Right atrium auricular region (tissue), 2 donors: Measurements from ENCODE around the gene SVOPL. TPM values are rescaled to one million over a fixed set of nuclear protein-coding genes. Genes with fewer than 3 reads are reported as not detected.

Experiments used
- DNase-seq: peaks from one replicate; pipeline ENCODE4 v3.0.0-alpha.2; 2019; ENCODE audit warnings: low spot score
- H3K27ac ChIP-seq, 2 donors: fragments of 200-600 bp; sonication (generic); 1 replicate in 1 of 2; 2 replicates in 1 of 2; pipeline ENCODE4 v1.5.1; 2016 to 2019
- H3K27me3 ChIP-seq, 2 donors: fragments of 200-600 bp; sonication (generic); one replicate each; pipeline versions ENCODE4 v1.5.1 to v1.6.0; 2017 to 2019
- H3K36me3 ChIP-seq: fragments of 200-600 bp; sonication (generic); one replicate; pipeline ENCODE4 v1.5.1; 2016
- H3K4me1 ChIP-seq, 2 donors: fragments of 200-600 bp; sonication (generic); one replicate each; pipeline versions ENCODE4 v1.5.1 to v1.6.0; 2017 to 2019
- H3K4me3 ChIP-seq, 2 donors: fragments of 200-600 bp; sonication (generic); 1 replicate in 1 of 2; 2 replicates in 1 of 2; pipeline ENCODE4 v1.5.1; 2017 to 2019; ENCODE audit warnings: mild to moderate bottlenecking in 1 of 2, moderate library complexity in 1 of 2
- H3K9me3 ChIP-seq, 2 donors: fragments of 200-600 bp; sonication (generic); one replicate each; pipeline ENCODE4 v1.5.1; 2019
- total RNA-seq, 2 donors: library from RNA; depleted of rRNA; stranded (reverse); fragments of >200 nt; gene quantifications; one replicate each; pipeline ENCODE4 v1.1.0, GENCODE V29; 2016
- TF ChIP-seq, protein P1 (sequence below), 2 donors: fragments of 200-600 bp; sonication (generic); IDR thresholded peaks; one replicate each; pipeline ENCODE4 v1.5.1; 2019; ENCODE audit warnings: antibody characterized with exemption in 2 of 2

The SVOPL gene
- total RNA-seq, 2 donors from 2014 or later: not detected

DNA sequence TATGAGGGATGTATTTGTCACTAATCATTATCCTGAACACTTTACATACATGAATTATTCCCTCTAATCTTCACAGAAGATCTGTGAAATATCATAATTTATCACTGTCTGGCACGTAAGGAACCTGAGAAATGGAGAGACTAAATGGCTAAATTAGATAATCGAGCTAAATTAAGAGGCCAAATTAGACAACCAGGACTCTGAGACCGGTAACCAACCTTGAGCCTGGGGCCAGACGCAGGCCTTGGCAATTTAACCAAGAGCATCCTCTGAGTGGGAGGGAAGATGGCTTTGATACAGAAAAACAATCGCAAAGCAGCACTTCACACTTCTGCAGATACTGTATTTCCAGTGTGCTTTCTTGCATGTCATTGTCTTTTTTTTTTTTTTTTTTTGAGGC lies 21.4 kb downstream of the SVOPL start:
- Histone ChIP-seq H3K4me1 (no peaks in the 10 kb centered on the region), H3K27ac (no peak overlapping the region), H3K36me3 (no peaks in the 10 kb centered on the region), H3K4me3 (no peak overlapping the region), H3K9me3 (no peaks in the 10 kb centered on the region), H3K27me3 (no peaks in the 10 kb centered on the region)
- DNase-seq: no peak
- TF ChIP-seq, protein P1, sequence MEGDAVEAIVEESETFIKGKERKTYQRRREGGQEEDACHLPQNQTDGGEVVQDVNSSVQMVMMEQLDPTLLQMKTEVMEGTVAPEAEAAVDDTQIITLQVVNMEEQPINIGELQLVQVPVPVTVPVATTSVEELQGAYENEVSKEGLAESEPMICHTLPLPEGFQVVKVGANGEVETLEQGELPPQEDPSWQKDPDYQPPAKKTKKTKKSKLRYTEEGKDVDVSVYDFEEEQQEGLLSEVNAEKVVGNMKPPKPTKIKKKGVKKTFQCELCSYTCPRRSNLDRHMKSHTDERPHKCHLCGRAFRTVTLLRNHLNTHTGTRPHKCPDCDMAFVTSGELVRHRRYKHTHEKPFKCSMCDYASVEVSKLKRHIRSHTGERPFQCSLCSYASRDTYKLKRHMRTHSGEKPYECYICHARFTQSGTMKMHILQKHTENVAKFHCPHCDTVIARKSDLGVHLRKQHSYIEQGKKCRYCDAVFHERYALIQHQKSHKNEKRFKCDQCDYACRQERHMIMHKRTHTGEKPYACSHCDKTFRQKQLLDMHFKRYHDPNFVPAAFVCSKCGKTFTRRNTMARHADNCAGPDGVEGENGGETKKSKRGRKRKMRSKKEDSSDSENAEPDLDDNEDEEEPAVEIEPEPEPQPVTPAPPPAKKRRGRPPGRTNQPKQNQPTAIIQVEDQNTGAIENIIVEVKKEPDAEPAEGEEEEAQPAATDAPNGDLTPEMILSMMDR (IDR thresholded peaks at IDR 0.05): no peak

DNA sequence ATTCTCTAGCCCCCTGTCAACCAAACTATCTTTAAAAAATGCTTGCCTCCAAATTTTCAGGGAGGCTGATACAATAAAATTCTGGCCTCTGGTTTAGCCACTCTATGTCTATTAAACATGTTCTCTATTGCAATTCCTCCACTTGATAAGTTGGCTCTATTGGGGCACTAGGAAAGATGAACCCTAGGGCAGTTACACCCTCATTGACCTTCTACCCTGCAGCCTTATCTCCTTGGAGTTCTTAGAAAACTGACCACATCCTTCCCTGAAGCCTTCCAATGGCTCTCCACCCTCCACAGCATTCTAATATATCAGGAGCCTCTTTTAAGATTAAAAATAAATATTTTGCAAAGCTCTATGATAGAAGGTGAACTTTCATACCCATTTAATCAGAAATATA lies 30.6 kb downstream of the SVOPL start:
- TF ChIP-seq, protein P1 (IDR thresholded peaks at IDR 0.05): no peak
- Histone ChIP-seq H3K9me3 (no peaks in the 10 kb centered on the region), H3K4me1 (no peaks in the 10 kb centered on the region), H3K36me3 (no peaks in the 10 kb centered on the region), H3K27me3 (no peaks in the 10 kb centered on the region), H3K4me3 (no peak overlapping the region), H3K27ac (no peak overlapping the region)
- no peak for DNase-seq

DNA sequence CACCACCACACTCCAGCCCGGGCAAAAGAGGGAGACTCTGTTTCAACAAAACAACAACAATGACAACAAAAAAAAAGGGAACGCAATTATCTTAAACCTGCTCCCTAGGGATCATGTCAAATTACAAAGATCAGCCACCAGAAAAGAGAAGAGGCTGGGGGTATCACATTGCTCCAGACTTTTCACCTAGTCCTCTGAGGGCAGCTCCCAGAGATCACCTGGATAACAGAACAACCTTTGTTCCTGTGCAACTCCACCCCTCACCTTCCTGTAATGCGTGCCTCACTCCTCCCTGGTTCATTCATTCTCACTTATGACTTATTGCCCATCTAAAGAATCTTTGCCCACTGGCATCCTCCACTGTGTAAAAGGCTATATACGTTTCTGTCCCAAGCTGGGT lies 31.8 kb downstream of the SVOPL start:
- TF ChIP-seq, protein P1 (IDR thresholded peaks at IDR 0.05): no peak
- H3K27me3 ChIP-seq: no peaks in the 10 kb centered on the region
- no peak for DNase-seq

DNA sequence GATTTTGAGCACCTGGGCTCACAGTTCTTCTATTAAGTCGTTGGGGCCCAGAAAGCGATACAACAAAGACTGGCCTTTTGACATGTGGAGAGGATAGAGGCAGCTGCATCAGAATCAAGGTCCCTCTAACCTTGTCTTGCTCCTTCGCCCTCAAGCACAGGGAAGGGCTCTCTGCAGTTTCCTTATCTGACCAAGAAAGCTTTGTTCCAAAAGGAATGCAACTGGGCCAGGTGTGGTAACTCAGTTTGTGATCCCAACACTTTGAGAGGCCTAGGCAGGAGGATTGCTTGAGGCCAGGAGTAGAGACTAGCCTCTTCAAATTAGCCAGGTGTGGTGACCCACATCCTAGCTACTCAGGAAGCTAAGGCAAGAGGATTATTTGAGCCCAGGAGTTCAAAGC lies 32.2 kb downstream of the SVOPL start:
- H3K27me3 ChIP-seq: no peaks in the 10 kb centered on the region
- no peaks in the 10 kb centered on the region for H3K4me1 ChIP-seq
- TF ChIP-seq, protein P1 (IDR thresholded peaks at IDR 0.05): no peak
- no peaks in the 10 kb centered on the region for H3K36me3 ChIP-seq
- H3K4me3 ChIP-seq: no peak overlapping the region
- H3K27ac ChIP-seq: no peak overlapping the region
- no peak for DNase-seq
- no peaks in the 10 kb centered on the region for H3K9me3 ChIP-seq

More for the DNA sequence above, 31.8 kb downstream of the SVOPL start:
- H3K36me3 ChIP-seq: no peaks in the 10 kb centered on the region
- H3K9me3 ChIP-seq: no peaks in the 10 kb centered on the region
- no peak overlapping the region for H3K4me3 ChIP-seq
- H3K4me1 ChIP-seq: no peaks in the 10 kb centered on the region
- H3K27ac ChIP-seq: no peak overlapping the region

DNA sequence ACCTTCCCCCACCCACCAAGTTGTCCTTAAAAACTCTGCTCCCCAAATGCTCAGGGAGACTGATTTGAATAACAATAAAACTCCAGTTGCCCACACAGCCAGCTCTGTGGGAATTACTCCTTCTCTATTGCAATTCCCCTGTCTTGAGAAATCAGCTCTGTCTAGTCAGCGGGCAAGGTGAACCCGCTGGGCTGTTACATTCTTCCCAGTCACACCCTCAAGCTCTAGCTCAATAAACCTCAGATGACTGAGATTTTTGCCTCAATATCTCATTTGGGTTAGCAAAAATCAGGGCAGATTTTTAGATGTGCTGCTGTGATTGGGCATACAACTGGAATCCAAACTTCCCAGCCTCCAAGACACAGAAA lies 32.9 kb downstream of the SVOPL start:
- no peak overlapping the region for H3K27ac ChIP-seq
- TF ChIP-seq, protein P1 (IDR thresholded peaks at IDR 0.05): no peak
- no peaks in the 10 kb centered on the region for H3K9me3 ChIP-seq
- H3K36me3 ChIP-seq: no peaks in the 10 kb centered on the region
- H3K27me3 ChIP-seq: no peaks in the 10 kb centered on the region
- no peak overlapping the region for H3K4me3 ChIP-seq
- DNase-seq: no peak
- no peaks in the 10 kb centered on the region for H3K4me1 ChIP-seq

DNA sequence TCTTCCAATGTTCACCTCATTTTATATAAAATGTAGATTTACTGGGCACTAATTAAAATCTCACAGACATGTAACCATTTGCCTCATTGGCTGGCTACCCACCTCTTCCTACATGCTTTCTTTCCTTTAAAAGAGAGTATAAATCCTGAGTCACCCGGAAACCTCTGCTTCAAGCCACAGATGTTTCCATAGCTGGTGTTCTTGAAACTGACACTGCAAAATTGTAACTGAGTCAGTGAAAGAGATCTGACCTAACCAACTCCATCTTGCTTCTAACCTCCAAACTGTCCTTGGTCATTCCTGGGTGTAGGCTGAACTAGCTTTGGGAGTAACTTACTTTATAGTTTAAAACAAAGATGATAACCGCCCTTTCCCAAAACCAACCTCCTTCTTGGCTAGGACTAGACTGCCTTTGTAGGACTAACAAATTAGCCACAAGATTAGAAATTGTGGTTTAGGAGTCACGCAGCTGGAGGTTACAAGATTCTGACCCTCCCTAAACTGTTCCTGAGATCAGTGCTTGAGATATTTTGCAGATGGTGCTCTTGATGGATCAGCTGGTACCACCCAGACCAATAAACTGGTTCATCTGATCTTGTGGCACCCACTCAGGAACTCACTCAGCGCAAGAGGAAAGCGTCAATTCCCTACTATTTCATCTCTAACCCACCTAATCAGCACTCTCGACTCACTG lies 33.5 kb downstream of the SVOPL start:
- no peak overlapping the region for H3K4me3 ChIP-seq
- H3K27me3 ChIP-seq: no peaks in the 10 kb centered on the region
- H3K4me1 ChIP-seq: no peaks in the 10 kb centered on the region
- TF ChIP-seq, protein P1 (IDR thresholded peaks at IDR 0.05): no peak
- no peak overlapping the region for H3K27ac ChIP-seq
- no peaks in the 10 kb centered on the region for H3K36me3 ChIP-seq
- no peaks in the 10 kb centered on the region for H3K9me3 ChIP-seq
- no peak for DNase-seq
